ENCODE data around the gene GRIN2C. TPM values are rescaled to one million over a fixed set of nuclear protein-coding genes. Genes with fewer than 3 reads are reported as not detected.

Gene GRIN2C
- total and polyA plus RNA-seq, 2 of the 4 experiments (the other 2 are of a cell fraction), result 0.22 TPM; not detected in 1

DNA sequence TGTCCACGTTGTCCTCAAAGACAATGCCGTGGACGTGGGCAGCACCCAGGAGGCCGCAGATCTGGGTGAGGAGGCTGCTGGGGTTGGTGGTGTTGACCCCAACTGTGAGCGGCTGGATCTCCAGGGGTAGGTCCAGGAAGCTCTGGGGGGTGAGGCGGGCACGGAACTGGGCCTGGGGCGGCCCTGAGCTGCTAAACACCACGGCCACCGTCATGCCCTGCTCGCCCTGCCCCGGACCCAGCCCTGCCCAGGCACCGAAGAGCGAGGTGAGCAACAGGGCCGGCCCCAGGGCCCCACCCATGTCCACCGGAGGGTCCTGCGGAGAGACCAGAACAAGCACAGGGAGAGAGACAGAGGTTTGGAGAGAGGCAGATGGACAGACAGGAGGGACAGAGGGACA lies 4.9 kb downstream of the GRIN2C start:
- no peaks in the 10 kb centered on the region for H3K9me1 ChIP-seq (ENCODE audit: insufficient read depth, low read length)
- ChIA-PET CTCF (no interaction called here), POLR2A (ENCODE audit: unreplicated experiment) (no interaction called here)
- no peak overlapping the region for H3K14ac ChIP-seq (replicated peaks; ENCODE audit: low read depth, low read length)
- no peak overlapping the region for H2BK20ac ChIP-seq (ENCODE audit: low read depth, low read length)
- intact Hi-C loops (cut with micrococcal nuclease) (no loop called here), in situ Hi-C loops (cut with MboI; ENCODE audit: low sequenced_read_pairs) (loop anchor here (25.0 kb wide), 1 partner anchor 642 kb away; the partner anchor contains the start of genes RPL38 and TTYH2), dilution Hi-C loops (cut with HindIII; ENCODE audit: low sequenced_read_pairs, unreplicated experiment) (no loop called here)
- no peaks in the 10 kb centered on the region; the same call in 1 of the 2 replicates for H3K4me1 ChIP-seq (ENCODE audit: control insufficient read depth, insufficient read depth, low read length)
- H2BK15ac ChIP-seq (ENCODE audit: low read depth, low read length), result no peak overlapping the region
- no peak overlapping the region for H3K4ac ChIP-seq (ENCODE audit: low read depth, low read length)
- H3K23ac ChIP-seq (ENCODE audit: low read depth, low read length), result no peak overlapping the region
- H2BK5ac ChIP-seq (ENCODE audit: low read depth, low read length, poor library complexity, severe bottlenecking), result no peak overlapping the region
- no peak for TF ChIP-seq CHD1 (IDR thresholded peaks at IDR 0.05; ENCODE audit: low read depth, low read length)
- no peak for TF ChIP-seq RCOR1 (IDR thresholded peaks at IDR 0.05; ENCODE audit: insufficient replicate concordance, low read length)
- no peak overlapping the region for H4K5ac ChIP-seq (ENCODE audit: low read depth, low read length)
- no peak overlapping the region for H3K27ac ChIP-seq (ENCODE audit: insufficient read depth, low read length)
- no peak overlapping the region for H2AK5ac ChIP-seq (ENCODE audit: low read depth, low read length)
- no peak overlapping the region for H2AFZ ChIP-seq (replicated peaks; ENCODE audit: low read length, poor library complexity)
- DNase-seq (no peak), ATAC-seq (ENCODE audit: low read depth) (no peak)
- no peak overlapping the region for H3K4me3 ChIP-seq (ENCODE audit: insufficient read depth, low read depth, low read length)
- no peak overlapping the region for H3K4me2 ChIP-seq (ENCODE audit: low read depth, low read length)
- H3K9ac ChIP-seq (ENCODE audit: low read depth, low read length), result no peak overlapping the region
- no peaks in the 10 kb centered on the region; the same call in 1 of the 2 replicates for H4K20me1 ChIP-seq (ENCODE audit: insufficient read depth, low read length)
- H3K36me3 ChIP-seq (ENCODE audit: control insufficient read depth, insufficient read depth, low read length), result no peaks in the 10 kb centered on the region
- no TSS peak for BruUV-seq (replicated peaks)
- no peak overlapping the region for H4K8ac ChIP-seq (ENCODE audit: low read depth in 2 of 2, low read length in 2 of 2)
- no peak overlapping the region for H3K56ac ChIP-seq (ENCODE audit: extremely low read depth, insufficient read depth, low read length)
- peaks cover 78% of the 10 kb centered on the region for H3K27me3 ChIP-seq (ENCODE audit: control insufficient read depth, insufficient read depth, low read length)
- H2AK9ac ChIP-seq (replicated peaks; ENCODE audit: low read depth, low read length, poor library complexity), result no peak overlapping the region
- no peak overlapping the region for H2BK120ac ChIP-seq (ENCODE audit: low read depth, low read length)
- H3K79me1 ChIP-seq (ENCODE audit: low read depth in 1 of 2, low read length in 2 of 2), result no peaks in the 10 kb centered on the region
- no peak overlapping the region for H4K91ac ChIP-seq (ENCODE audit: insufficient read depth, low read depth, low read length)
- WGBS, 2 experiments (ENCODE audit: extremely low coverage in 2 of 2, insufficient read length in 1 of 2), result 79% methylated on average over 10 of the region's 17 CpGs; no CpG with 5 or more reads in 1 of the 2 experiments
- no peak overlapping the region for H3K18ac ChIP-seq (ENCODE audit: low read depth, low read length)
- H3K9me3 ChIP-seq (ENCODE audit: control insufficient read depth, insufficient read depth, low read length), result peaks cover 2% of the 10 kb centered on the region; the same call in 1 of the 2 replicates

All from IMR-90 (cell line).